HuH-7 (cell line): ENCODE measurements around the gene AMOTL2.

ENCODE experiments used
- DNase-seq: peaks from one replicate; pipeline ENCODE4 v3.0.0; 2011; ENCODE audit warnings: low spot score

The AMOTL2 gene

GRCh38 chr3:134314588-134315285 lies 59.5 kb downstream of the AMOTL2 start:
- no peak for DNase-seq

- DNase-seq, result no peak
Measured at GRCh38 chr3:134313847-134314587, 60.2 kb downstream of the AMOTL2 start.

DNA sequence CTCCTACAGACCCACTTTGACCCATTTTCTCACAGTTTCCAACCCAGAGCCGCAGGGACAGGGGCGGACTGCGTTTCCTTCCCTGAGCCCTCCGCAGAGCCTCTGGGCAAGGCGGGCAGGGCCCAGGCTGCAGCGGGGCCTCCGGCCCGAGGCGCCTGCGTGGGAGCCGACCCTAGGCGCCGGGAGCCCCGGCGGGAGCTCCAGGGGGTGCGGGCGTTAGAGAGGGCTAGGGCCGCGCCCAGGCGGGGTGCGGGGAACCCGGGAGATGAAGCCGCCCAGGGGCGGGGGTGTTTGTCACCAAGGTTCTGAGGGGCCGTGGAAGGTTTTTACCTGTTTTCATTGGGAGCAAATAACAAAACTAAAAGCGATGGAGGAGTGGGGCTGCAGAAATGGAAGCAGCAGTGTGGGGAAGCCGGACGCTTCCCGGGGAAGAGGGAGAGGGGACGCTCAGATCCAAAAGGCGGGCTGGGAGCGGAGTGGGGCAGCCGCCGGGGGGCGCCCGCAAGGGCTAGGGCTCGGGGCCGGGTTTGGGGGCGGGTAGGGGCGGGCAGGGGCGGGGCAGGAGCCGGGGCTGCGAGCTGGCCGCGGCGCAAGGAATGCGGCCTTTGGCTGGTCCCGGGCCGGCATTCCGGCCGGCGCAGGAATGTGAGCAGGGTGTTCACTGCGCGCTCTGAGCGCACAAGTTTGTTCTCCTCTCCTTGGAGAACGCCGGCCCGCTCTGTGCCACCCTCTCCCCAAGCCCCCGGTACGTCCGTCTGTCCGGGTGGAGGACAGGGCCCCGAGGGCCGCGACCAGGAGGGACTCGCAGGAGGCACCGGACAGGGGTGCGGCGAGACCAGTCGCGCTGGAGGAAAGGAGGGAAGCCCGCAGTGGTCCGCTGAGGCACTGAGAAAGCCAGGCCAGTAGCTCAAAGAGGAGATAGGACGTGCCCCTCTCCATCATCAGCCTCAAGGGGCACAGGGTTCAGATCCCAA lies 61.1 kb downstream of the AMOTL2 start:
- peak; percentile 88 for DNase-seq

DNA sequence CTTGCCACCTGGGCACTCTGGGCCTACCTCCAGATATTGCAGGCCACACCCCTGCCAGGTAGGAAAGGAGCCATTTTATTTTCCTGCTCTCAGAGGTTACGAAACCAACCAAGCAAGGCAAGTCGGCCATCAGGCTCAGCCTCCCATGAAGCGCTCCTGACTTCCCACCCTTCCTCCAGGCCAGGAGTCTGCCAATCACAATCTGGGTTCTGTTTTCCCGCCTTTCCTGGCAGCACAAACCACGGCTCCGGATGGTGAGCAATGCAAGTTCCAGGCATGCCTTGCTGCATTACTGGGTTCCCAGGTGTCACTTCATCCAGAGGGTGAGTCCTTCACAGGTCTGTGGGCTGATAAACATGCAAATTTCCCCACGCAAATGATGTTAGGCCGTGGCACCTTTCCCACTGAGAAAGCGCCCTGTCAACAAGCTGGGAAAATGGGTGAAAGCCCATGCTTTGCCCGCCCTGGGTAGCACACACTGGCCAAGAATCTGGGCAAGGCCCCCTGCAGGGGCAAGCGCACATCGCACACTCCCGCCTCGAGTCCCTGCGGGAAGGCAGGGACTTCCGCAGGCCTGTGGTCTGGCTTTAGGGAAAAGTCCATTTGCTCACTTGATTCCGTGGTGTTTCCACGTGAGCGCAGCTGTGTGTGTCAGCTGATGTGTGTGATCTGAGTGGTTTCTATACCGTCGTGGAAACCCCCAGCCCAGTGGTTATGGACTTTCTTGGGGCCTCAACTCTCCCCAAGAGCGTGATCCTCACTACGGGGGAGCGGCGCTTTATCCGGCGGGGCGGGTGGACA lies 62.0 kb downstream of the AMOTL2 start:
- DNase-seq, result peak; percentile 56

- DNase-seq, result no peak
Measured at GRCh38 chr3:134311693-134312071, 62.6 kb downstream of the AMOTL2 start.

- no peak for DNase-seq
Measured at GRCh38 chr3:134311265-134311664, 63.0 kb downstream of the AMOTL2 start.

GRCh38 chr3:134309987-134310700 lies 64.1 kb downstream of the AMOTL2 start:
- DNase-seq, result peak; percentile 71

- peak; percentile 82 for DNase-seq
Measured at GRCh38 chr3:134308350-134308891, 65.8 kb downstream of the AMOTL2 start.

DNA sequence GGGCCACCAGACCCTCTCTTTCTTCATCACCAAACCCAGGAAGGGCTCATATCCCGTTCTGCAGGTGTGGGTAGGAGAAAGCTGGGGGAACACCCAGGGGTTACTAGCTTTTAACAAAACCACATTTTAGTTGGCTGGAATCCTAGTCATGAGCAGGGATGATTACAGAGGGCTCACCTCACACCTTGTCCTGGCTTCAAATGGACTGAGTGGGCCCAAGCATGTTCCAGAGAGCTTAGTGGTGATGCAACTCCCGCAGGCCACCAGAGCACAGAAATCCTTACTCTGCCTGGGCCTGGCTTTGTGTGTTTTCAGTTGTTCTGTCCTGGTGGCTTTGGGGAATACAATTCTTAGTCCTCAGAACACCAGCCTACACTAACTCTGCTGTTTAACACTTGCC lies 66.8 kb downstream of the AMOTL2 start:
- no peak for DNase-seq

- no peak for DNase-seq
Measured at GRCh38 chr3:134306320-134306719, 67.9 kb downstream of the AMOTL2 start.
